K562 (cell line): Measurements from ENCODE around the gene POLR3H. TPM values are rescaled to one million over a fixed set of nuclear protein-coding genes. Genes with fewer than 3 reads are reported as not detected.

Experiments used
- ARID1B ChIP-seq: fragments of 450-650 bp; IDR thresholded peaks from 2 replicates; pipeline ENCODE4 v1.6.1; 2016; ENCODE audit warnings: antibody characterized with exemption, mild to moderate bottlenecking, inconsistent platforms
- BRD9 ChIP-seq: fragments of 450-650 bp; IDR thresholded peaks from 2 replicates; pipeline ENCODE4 v1.6.1; 2018; ENCODE audit warnings: low read depth; ENCODE audit not compliant: partially characterized antibody
- C11orf30 ChIP-seq: fragments of 450-650 bp; IDR thresholded peaks from 2 replicates; pipeline ENCODE4 v1.6.1; 2016; ENCODE audit warnings: low read depth, mild to moderate bottlenecking
- DIDO1 ChIP-seq: fragments of 450-650 bp; IDR thresholded peaks from 2 replicates; pipeline ENCODE4 v1.6.1; 2016; ENCODE audit warnings: low read depth, missing biosample characterization, missing genetic modification characterization
- EP400 ChIP-seq: fragments of 450-650 bp; IDR thresholded peaks from 2 replicates; pipeline ENCODE4 v1.6.1; 2017; ENCODE audit warnings: antibody characterized with exemption, mild to moderate bottlenecking, moderate library complexity
- LCOR ChIP-seq: sonication (generic); formaldehyde crosslinking; IDR thresholded peaks from 2 replicates; pipeline ENCODE4 v1.8.0; 2022; ENCODE audit warnings: mild to moderate bottlenecking, missing genetic modification reagents
- NELFE ChIP-seq: IDR thresholded peaks from 2 replicates; pipeline ENCODE4 v1.6.1; 2011; ENCODE audit warnings: mild to moderate bottlenecking; ENCODE audit not compliant: insufficient read depth, insufficient read length
- PHTF2 ChIP-seq: fragments of 250-450 bp; sonication (Bioruptor Pico); IDR thresholded peaks from 2 replicates; pipeline ENCODE4 v1.5.0; 2021; ENCODE audit warnings: mild to moderate bottlenecking
- SOX6 ChIP-seq: fragments of 450-650 bp; IDR thresholded peaks from 2 replicates; pipeline ENCODE4 v1.6.1; 2014; ENCODE audit warnings: mild to moderate bottlenecking
- ZNF445 ChIP-seq: fragments of 250-450 bp; sonication (Bioruptor Pico); IDR thresholded peaks from 2 replicates; pipeline ENCODE4 v1.4.0; 2020; ENCODE audit warnings: low read depth, mild to moderate bottlenecking, moderate library complexity
- ZNF57 ChIP-seq: fragments of 450-650 bp; formaldehyde crosslinking; IDR thresholded peaks from 2 replicates; pipeline ENCODE4 v1.4.0; 2020; ENCODE audit warnings: mild to moderate bottlenecking, moderate library complexity
- polyA plus RNA-seq, 8 experiments: library from polyadenylated mRNA; depleted of rRNA in 4 of 8; stranded (reverse) in 5 of 8; unstranded in 3 of 8; fragments of >200 nt; fragmentation: Nextera tagmentation in 2 of 8; fragmentation: Illumina TruSeq in 1 of 8; extraction: Ambion mirVana in 2 of 8; extraction: Trizol in 1 of 8; gene quantifications; 2 replicates each; pipeline versions ENCODE4 v1.2.1 to v1.2.3, GENCODE V29; 2011 to 2014; ENCODE audit warnings: inconsistent platforms in 1 of 8, missing spikeins in 1 of 8
- total RNA-seq, 7 experiments: library from RNA; depleted of rRNA in 6 of 7; stranded (reverse); fragments of >200 nt in 6 of 7; fragmentation: Illumina TruSeq in 2 of 7; extraction: Trizol in 2 of 7; gene quantifications; 2 replicates each; pipeline versions ENCODE4 v1.2.1 to v1.2.3, GENCODE V29; 2011 to 2021; ENCODE audit warnings: low replicate concordance in 1 of 7
- TF ChIP-seq, protein P1 (sequence below): fragments of 450-650 bp; conservative IDR thresholded peaks from 2 replicates; pipeline ENCODE4 v1.6.1; 2016; ENCODE audit warnings: missing genetic modification characterization, low read depth, mild to moderate bottlenecking, control low read depth, missing compliant biosample characterization
- TF ChIP-seq, protein P2 (sequence below): fragments of 450-650 bp; IDR thresholded peaks from 2 replicates; pipeline ENCODE4 v1.6.1; 2016; ENCODE audit warnings: mild to moderate bottlenecking
- TF ChIP-seq, protein P3 (sequence below): fragments of 450-650 bp; formaldehyde crosslinking; IDR thresholded peaks from 2 replicates; pipeline ENCODE4 v1.4.0; 2020; ENCODE audit warnings: mild to moderate bottlenecking, moderate library complexity
- TF ChIP-seq, protein P4 (sequence below), 2 experiments: fragments of 450-650 bp; conservative IDR thresholded peaks; 2 replicates each; pipeline ENCODE4 v1.6.1; 2017; ENCODE audit warnings: mild to moderate bottlenecking in 2 of 2, moderate library complexity in 2 of 2
- TF ChIP-seq, protein P5 (sequence below): fragments of 250-450 bp; sonication (Bioruptor Pico); IDR thresholded peaks from 2 replicates; pipeline ENCODE4 v1.5.0; 2022; ENCODE audit warnings: mild to moderate bottlenecking
- TF ChIP-seq, protein P6 (sequence below): sonication (generic); formaldehyde crosslinking; IDR thresholded peaks from 2 replicates; pipeline ENCODE4 v1.9.0; 2022; ENCODE audit warnings: mild to moderate bottlenecking, missing genetic modification reagents

Gene POLR3H
- total and polyA plus RNA-seq, 9 of the 15 experiments (the other 6 are each of a cell fraction or from before 2014, with no cell fraction given) = 5.3 to 48.4 (median 22.2) TPM

DNA sequence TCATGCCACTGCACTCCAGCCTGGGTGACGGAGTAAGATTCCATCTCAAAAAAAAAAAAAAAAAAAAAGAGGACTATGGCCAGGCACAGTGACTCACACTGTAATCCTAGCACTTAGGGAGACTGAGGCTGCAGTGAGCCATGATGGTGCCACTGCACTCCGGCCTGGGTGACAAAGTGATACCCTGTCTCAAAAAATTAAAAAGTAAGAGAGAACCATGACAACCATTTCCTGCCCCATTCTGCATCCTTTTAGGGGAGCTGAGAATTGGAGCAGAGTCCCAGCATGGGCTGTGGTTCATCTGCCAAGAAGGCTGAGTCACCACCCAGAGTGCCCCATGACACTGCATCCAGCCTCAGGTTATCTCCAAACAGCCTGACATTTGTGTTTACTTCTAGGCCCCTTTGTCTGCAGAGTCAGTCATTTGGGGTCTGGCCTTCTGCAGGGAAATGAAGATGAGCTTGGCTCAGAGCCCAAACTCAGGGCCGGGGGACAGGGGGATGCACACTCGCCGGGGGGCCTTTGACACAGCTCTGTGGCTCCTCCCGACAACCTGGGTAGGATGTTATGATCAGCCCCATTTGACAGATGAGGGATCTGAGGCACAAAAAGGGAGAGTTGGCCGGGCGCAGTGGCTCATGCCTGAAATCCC, 21.3 kb upstream of the POLR3H start (continued):
- no peak for TF ChIP-seq DIDO1 (tag)
- peak; percentile 57 for TF ChIP-seq EP400
- peak; percentile 54; the same call in 1 of the 2 replicates for TF ChIP-seq SOX6
- TF ChIP-seq ZNF445 (CRISPR knock-in tag) = no peak
- TF ChIP-seq PHTF2 = no peak
- TF ChIP-seq, protein P1, sequence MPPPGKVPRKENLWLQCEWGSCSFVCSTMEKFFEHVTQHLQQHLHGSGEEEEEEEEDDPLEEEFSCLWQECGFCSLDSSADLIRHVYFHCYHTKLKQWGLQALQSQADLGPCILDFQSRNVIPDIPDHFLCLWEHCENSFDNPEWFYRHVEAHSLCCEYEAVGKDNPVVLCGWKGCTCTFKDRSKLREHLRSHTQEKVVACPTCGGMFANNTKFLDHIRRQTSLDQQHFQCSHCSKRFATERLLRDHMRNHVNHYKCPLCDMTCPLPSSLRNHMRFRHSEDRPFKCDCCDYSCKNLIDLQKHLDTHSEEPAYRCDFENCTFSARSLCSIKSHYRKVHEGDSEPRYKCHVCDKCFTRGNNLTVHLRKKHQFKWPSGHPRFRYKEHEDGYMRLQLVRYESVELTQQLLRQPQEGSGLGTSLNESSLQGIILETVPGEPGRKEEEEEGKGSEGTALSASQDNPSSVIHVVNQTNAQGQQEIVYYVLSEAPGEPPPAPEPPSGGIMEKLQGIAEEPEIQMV (tag) = no peak
- TF ChIP-seq ARID1B = peak; percentile 91
- TF ChIP-seq, protein P2, sequence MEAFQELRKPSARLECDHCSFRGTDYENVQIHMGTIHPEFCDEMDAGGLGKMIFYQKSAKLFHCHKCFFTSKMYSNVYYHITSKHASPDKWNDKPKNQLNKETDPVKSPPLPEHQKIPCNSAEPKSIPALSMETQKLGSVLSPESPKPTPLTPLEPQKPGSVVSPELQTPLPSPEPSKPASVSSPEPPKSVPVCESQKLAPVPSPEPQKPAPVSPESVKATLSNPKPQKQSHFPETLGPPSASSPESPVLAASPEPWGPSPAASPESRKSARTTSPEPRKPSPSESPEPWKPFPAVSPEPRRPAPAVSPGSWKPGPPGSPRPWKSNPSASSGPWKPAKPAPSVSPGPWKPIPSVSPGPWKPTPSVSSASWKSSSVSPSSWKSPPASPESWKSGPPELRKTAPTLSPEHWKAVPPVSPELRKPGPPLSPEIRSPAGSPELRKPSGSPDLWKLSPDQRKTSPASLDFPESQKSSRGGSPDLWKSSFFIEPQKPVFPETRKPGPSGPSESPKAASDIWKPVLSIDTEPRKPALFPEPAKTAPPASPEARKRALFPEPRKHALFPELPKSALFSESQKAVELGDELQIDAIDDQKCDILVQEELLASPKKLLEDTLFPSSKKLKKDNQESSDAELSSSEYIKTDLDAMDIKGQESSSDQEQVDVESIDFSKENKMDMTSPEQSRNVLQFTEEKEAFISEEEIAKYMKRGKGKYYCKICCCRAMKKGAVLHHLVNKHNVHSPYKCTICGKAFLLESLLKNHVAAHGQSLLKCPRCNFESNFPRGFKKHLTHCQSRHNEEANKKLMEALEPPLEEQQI = no peak
- no peak for TF ChIP-seq ZNF57 (CRISPR knock-in tag)
- peak; percentile 93 for TF ChIP-seq C11orf30
- peak; percentile 75; the same call in 1 of the 2 replicates for TF ChIP-seq LCOR (CRISPR knock-in tag)
- TF ChIP-seq, protein P3, sequence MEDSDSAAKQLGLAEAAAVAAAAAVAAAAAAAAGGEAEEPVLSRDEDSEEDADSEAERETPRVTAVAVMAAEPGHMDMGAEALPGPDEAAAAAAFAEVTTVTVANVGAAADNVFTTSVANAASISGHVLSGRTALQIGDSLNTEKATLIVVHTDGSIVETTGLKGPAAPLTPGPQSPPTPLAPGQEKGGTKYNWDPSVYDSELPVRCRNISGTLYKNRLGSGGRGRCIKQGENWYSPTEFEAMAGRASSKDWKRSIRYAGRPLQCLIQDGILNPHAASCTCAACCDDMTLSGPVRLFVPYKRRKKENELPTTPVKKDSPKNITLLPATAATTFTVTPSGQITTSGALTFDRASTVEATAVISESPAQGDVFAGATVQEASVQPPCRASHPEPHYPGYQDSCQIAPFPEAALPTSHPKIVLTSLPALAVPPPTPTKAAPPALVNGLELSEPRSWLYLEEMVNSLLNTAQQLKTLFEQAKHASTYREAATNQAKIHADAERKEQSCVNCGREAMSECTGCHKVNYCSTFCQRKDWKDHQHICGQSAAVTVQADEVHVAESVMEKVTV (CRISPR knock-in tag) = no peak
- no peak for TF ChIP-seq NELFE
- TF ChIP-seq, protein P4, sequence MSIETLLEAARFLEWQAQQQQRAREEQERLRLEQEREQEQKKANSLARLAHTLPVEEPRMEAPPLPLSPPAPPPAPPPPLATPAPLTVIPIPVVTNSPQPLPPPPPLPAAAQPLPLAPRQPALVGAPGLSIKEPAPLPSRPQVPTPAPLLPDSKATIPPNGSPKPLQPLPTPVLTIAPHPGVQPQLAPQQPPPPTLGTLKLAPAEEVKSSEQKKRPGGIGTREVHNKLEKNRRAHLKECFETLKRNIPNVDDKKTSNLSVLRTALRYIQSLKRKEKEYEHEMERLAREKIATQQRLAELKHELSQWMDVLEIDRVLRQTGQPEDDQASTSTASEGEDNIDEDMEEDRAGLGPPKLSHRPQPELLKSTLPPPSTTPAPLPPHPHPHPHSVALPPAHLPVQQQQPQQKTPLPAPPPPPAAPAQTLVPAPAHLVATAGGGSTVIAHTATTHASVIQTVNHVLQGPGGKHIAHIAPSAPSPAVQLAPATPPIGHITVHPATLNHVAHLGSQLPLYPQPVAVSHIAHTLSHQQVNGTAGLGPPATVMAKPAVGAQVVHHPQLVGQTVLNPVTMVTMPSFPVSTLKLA (conservative IDR thresholded peaks at IDR 0.05) = peak; percentile 30 to 70; a peak in 2 of 4 replicates
- TF ChIP-seq, protein P5, sequence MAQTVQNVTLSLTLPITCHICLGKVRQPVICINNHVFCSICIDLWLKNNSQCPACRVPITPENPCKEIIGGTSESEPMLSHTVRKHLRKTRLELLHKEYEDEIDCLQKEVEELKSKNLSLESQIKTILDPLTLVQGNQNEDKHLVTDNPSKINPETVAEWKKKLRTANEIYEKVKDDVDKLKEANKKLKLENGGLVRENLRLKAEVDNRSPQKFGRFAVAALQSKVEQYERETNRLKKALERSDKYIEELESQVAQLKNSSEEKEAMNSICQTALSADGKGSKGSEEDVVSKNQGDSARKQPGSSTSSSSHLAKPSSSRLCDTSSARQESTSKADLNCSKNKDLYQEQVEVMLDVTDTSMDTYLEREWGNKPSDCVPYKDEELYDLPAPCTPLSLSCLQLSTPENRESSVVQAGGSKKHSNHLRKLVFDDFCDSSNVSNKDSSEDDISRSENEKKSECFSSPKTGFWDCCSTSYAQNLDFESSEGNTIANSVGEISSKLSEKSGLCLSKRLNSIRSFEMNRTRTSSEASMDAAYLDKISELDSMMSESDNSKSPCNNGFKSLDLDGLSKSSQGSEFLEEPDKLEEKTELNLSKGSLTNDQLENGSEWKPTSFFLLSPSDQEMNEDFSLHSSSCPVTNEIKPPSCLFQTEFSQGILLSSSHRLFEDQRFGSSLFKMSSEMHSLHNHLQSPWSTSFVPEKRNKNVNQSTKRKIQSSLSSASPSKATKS (CRISPR knock-in tag) = no peak
- peak; percentile 13 for TF ChIP-seq BRD9
- TF ChIP-seq, protein P6, sequence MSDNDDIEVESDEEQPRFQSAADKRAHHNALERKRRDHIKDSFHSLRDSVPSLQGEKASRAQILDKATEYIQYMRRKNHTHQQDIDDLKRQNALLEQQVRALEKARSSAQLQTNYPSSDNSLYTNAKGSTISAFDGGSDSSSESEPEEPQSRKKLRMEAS (CRISPR knock-in tag) = no peak
